Calu3 (cell line): ENCODE results near the gene FZD4. TPM values are rescaled to one million over a fixed set of nuclear protein-coding genes. Genes with fewer than 3 reads are reported as not detected.
"Not testable (repeated sequence)": the region's sequence is repeated elsewhere in the genome, so short reads cannot be mapped to it uniquely, and the experiment has no call there.

ENCODE experiments used
- BruUV-seq: library from RNA; stranded (reverse); fragments of 400-500 nt; replicated peaks from 2 replicates; lab custom pipeline; 2021; lab: Mats Ljungman, UMichigan
- CTCF ChIA-PET: fragments of 300-600 bp; sonication (Branson Sonifier 250); formaldehyde crosslinking; loops from one replicate; lab custom pipeline; 2022; ENCODE audit warnings: antibody characterized with exemption; lab: Charles Lee
- DNase-seq: peaks from one replicate; pipeline ENCODE4 v3.0.0; 2022
- H3K27ac Mint-ChIP-seq: one replicate; pipeline ENCODE4 v1.8.0; 2022; ENCODE audit warnings: mixed read lengths; ENCODE audit not compliant: unreplicated experiment
- H3K27me3 Mint-ChIP-seq: one replicate; pipeline ENCODE4 v1.8.0; 2022; ENCODE audit warnings: mixed read lengths; ENCODE audit not compliant: unreplicated experiment
- H3K36me3 Mint-ChIP-seq: one replicate; pipeline ENCODE4 v1.8.0; 2022; ENCODE audit warnings: mild to moderate bottlenecking, moderate library complexity, mixed read lengths; ENCODE audit not compliant: insufficient read depth, unreplicated experiment
- H3K4me1 Mint-ChIP-seq: one replicate; pipeline ENCODE4 v1.8.0; 2022; ENCODE audit warnings: mild to moderate bottlenecking, low read depth, mixed read lengths; ENCODE audit not compliant: unreplicated experiment
- H3K4me3 Mint-ChIP-seq: one replicate; pipeline ENCODE4 v1.8.0; 2022; ENCODE audit warnings: mild to moderate bottlenecking, low read depth, moderate library complexity, mixed read lengths; ENCODE audit not compliant: unreplicated experiment
- H3K9me3 Mint-ChIP-seq: one replicate; pipeline ENCODE4 v1.8.0; 2022; ENCODE audit warnings: low read depth, mixed read lengths; ENCODE audit not compliant: unreplicated experiment
- intact Hi-C: fragments of 100-400 bp; cut with micrococcal nuclease; formaldehyde crosslinking; loops from one replicate; pipeline ENCODE4 v1.10.0; 2022; ENCODE audit not compliant: unreplicated experiment
- total RNA-seq: library from RNA; stranded (reverse); gene quantifications from 2 replicates; pipeline ENCODE4 v1.2.3, GENCODE V29; 2022
- TF ChIP-seq, protein P1 (sequence below): fragments of 200-600 bp; IDR thresholded peaks from one replicate; pipeline ENCODE4 v1.8.0; 2022; ENCODE audit warnings: antibody characterized with exemption; ENCODE audit not compliant: unreplicated experiment

The FZD4 gene
- total RNA-seq, 1 experiment from 2014 or later: 2.5 TPM

GRCh38 chr11:86938203-86938899 is 16.8 kb downstream of the FZD4 start:
- peaks cover 20% of the 10 kb centered on the region for H3K4me1 Mint-ChIP-seq
- TF ChIP-seq, protein P1, sequence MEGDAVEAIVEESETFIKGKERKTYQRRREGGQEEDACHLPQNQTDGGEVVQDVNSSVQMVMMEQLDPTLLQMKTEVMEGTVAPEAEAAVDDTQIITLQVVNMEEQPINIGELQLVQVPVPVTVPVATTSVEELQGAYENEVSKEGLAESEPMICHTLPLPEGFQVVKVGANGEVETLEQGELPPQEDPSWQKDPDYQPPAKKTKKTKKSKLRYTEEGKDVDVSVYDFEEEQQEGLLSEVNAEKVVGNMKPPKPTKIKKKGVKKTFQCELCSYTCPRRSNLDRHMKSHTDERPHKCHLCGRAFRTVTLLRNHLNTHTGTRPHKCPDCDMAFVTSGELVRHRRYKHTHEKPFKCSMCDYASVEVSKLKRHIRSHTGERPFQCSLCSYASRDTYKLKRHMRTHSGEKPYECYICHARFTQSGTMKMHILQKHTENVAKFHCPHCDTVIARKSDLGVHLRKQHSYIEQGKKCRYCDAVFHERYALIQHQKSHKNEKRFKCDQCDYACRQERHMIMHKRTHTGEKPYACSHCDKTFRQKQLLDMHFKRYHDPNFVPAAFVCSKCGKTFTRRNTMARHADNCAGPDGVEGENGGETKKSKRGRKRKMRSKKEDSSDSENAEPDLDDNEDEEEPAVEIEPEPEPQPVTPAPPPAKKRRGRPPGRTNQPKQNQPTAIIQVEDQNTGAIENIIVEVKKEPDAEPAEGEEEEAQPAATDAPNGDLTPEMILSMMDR: no peak

GRCh38 chr11:86937193-86937806 is 17.9 kb downstream of the FZD4 start:
- not testable (repeated sequence) for BruUV-seq

More at GRCh38 chr11:86938203-86938899, 16.8 kb downstream of the FZD4 start:
- Mint-ChIP-seq H3K27me3 (no peaks in the 10 kb centered on the region), H3K9me3 (no peaks in the 10 kb centered on the region), H3K4me3 (no peak overlapping the region), H3K36me3 (no peaks in the 10 kb centered on the region), H3K27ac (no peak overlapping the region)
- no TSS peak for BruUV-seq
- CTCF ChIA-PET: interaction anchor here (0.6 to 1.5 kb wide), 3 partner anchors 13 to 483 kb away, joined by 3 to 9 read pairs (median 4); no protein-coding TSS in a partner anchor
- intact Hi-C loops: no loop called here
- DNase-seq: no peak

GRCh38 chr11:86934926-86935579 is 20.1 kb downstream of the FZD4 start:
- Mint-ChIP-seq H3K36me3 (no peaks in the 10 kb centered on the region), H3K4me3 (no peak overlapping the region), H3K27me3 (no peaks in the 10 kb centered on the region), H3K27ac (no peak overlapping the region), H3K9me3 (no peaks in the 10 kb centered on the region), H3K4me1 (peaks cover 15% of the 10 kb centered on the region)
- TF ChIP-seq, protein P1: no peak
- no peak for DNase-seq
- CTCF ChIA-PET: no interaction called here
- intact Hi-C loops: no loop called here
- no TSS peak for BruUV-seq

More at GRCh38 chr11:86937193-86937806, 17.9 kb downstream of the FZD4 start:
- intact Hi-C loops, CTCF ChIA-PET, H3K36me3 Mint-ChIP-seq, H3K27ac Mint-ChIP-seq, DNase-seq, H3K9me3 Mint-ChIP-seq, H3K27me3 Mint-ChIP-seq, H3K4me3 Mint-ChIP-seq: not testable (repeated sequence)
- H3K4me1 Mint-ChIP-seq: peaks cover 22% of the 10 kb centered on the region

DNA sequence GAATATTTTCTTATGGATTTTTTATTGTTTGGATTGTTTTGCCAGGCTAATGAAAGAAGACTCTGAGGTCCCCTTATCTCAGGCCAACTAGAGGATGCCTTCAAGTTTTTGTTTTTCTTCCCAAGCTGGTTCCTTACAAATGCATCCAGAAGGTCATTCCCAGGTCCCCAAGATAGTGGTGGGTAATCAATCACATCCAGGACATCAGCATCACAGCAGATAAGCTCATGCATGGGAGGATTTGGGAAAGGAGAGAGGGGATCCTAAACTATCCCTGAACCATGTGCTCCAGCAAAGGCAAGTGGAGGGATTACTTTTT is 20.7 kb downstream of the FZD4 start:
- Mint-ChIP-seq H3K27me3 (no peaks in the 10 kb centered on the region), H3K4me1 (peaks cover 13% of the 10 kb centered on the region), H3K27ac (no peak overlapping the region), H3K36me3 (no peaks in the 10 kb centered on the region), H3K9me3 (no peaks in the 10 kb centered on the region), H3K4me3 (no peak overlapping the region)
- TF ChIP-seq, protein P1: no peak
- CTCF ChIA-PET: no interaction called here
- intact Hi-C loops: no loop called here
- no peak for DNase-seq
- no TSS peak for BruUV-seq
